ENCODE results near the gene MMP20. TPM values are rescaled to one million over a fixed set of nuclear protein-coding genes. Genes with fewer than 3 reads are reported as not detected.

MMP20 gene
- total RNA-seq, 1 experiment from 2014 or later, result not detected

DNA sequence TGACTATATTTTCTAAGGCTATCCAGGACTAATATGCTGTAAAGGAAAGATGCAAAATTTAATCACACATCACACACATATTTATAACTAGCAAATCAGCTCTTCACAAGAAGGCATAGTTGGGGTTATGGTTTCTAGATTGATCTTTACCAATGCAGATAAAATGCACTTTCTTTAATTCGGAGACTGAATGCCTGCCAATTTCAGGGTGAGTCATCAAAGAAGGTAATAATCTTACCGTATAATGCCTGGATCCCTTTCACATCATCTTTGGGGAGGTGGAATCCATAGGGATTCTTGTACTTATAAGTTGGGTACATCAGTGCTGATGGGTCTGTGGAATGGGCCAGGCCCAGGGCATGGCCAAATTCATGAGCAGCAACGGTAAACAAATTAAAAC, 16.4 kb downstream of the MMP20 start:
- TF ChIP-seq SIN3A (IDR thresholded peaks at IDR 0.05; ENCODE audit: borderline replicate concordance, insufficient read depth, low read depth, low read length), result no peak
- TF ChIP-seq, protein P1, sequence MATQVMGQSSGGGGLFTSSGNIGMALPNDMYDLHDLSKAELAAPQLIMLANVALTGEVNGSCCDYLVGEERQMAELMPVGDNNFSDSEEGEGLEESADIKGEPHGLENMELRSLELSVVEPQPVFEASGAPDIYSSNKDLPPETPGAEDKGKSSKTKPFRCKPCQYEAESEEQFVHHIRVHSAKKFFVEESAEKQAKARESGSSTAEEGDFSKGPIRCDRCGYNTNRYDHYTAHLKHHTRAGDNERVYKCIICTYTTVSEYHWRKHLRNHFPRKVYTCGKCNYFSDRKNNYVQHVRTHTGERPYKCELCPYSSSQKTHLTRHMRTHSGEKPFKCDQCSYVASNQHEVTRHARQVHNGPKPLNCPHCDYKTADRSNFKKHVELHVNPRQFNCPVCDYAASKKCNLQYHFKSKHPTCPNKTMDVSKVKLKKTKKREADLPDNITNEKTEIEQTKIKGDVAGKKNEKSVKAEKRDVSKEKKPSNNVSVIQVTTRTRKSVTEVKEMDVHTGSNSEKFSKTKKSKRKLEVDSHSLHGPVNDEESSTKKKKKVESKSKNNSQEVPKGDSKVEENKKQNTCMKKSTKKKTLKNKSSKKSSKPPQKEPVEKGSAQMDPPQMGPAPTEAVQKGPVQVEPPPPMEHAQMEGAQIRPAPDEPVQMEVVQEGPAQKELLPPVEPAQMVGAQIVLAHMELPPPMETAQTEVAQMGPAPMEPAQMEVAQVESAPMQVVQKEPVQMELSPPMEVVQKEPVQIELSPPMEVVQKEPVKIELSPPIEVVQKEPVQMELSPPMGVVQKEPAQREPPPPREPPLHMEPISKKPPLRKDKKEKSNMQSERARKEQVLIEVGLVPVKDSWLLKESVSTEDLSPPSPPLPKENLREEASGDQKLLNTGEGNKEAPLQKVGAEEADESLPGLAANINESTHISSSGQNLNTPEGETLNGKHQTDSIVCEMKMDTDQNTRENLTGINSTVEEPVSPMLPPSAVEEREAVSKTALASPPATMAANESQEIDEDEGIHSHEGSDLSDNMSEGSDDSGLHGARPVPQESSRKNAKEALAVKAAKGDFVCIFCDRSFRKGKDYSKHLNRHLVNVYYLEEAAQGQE (IDR thresholded peaks at IDR 0.05; ENCODE audit: insufficient read depth in 1 of 2, low read depth in 2 of 2, low read length in 1 of 2), result no peak
- no peak for TF ChIP-seq POLR2AphosphoS5 (IDR thresholded peaks at IDR 0.05; ENCODE audit: low read depth, low read length)
- TF ChIP-seq TCF7L2 (IDR thresholded peaks at IDR 0.05; ENCODE audit: low read depth, low read length), result 0 out of 2 replicates have a peak, but pooled peaks have one; percentile 20
- no peak overlapping the region for H3K4me3 ChIP-seq (ENCODE audit: low read depth in 2 of 2, low read length in 2 of 2)
- in situ Hi-C loops (cut with HindIII; ENCODE audit: low pct_unique_long_range_greater_than_20kb, low sequenced_read_pairs) (no loop called here), intact Hi-C loops (cut with micrococcal nuclease; ENCODE audit: unreplicated experiment) (no loop called here)
- POLR2A ChIA-PET, result no interaction called here
- H3K27ac ChIP-seq (ENCODE audit: low read length), result peak overlapping the region; percentile 93
- DNase-seq (ENCODE audit: low read depth, low spot score) (no peak), ATAC-seq (no peak)
- H3K27me3 ChIP-seq (ENCODE audit: control insufficient read depth, insufficient read depth, low read length), result no peaks in the 10 kb centered on the region
- BruUV-seq (replicated peaks), result no TSS peak
- CTCF ChIA-PET, result no interaction called here
- H3K36me3 ChIP-seq (ENCODE audit: control insufficient read depth, insufficient read depth, low read length), result no peaks in the 10 kb centered on the region
- no peaks in the 10 kb centered on the region; the same call in 1 of the 2 replicates for H3K9me3 ChIP-seq (ENCODE audit: control insufficient read depth, insufficient read depth, low read depth, low read length)
- H3K4me1 ChIP-seq (ENCODE audit: control insufficient read depth, insufficient read depth, low read length), result peaks cover 21% of the 10 kb centered on the region

DNA sequence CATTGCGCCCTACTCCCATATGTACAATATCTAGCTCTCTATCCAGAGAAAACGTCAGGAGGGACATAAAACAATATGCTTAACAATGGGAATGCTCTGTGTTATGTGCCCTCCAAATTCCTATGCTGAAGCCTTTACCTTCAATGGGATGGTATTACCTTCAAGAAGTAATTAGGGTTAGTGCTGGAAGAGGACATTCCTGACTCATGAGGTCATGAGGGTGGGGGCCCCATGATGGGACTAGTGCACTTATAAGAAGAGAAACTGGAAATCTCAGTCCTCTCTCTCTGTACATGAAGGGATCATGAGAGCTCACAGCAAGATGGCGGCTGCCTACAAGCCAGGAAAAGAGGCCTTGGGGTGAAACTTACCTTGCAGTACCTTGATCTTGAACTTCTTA, 20.3 kb downstream of the MMP20 start:
- BruUV-seq (replicated peaks), result no TSS peak
- intact Hi-C loops (cut with micrococcal nuclease; ENCODE audit: unreplicated experiment) (no loop called here), in situ Hi-C loops (cut with HindIII; ENCODE audit: low pct_unique_long_range_greater_than_20kb, low sequenced_read_pairs) (no loop called here)
- peak overlapping the region; percentile 93 for H3K27ac ChIP-seq (ENCODE audit: low read length)
- no peaks in the 10 kb centered on the region for H3K27me3 ChIP-seq (ENCODE audit: control insufficient read depth, insufficient read depth, low read length)
- H3K9me3 ChIP-seq (ENCODE audit: control insufficient read depth, insufficient read depth, low read depth, low read length), result no peaks in the 10 kb centered on the region; the same call in 1 of the 2 replicates
- no peak for ATAC-seq
- H3K4me1 ChIP-seq (ENCODE audit: control insufficient read depth, insufficient read depth, low read length), result peaks cover 41% of the 10 kb centered on the region
- DNase-seq (ENCODE audit: low read depth, low spot score), result no peak
- ChIA-PET CTCF (no interaction called here), POLR2A (no interaction called here)
- TF ChIP-seq POLR2AphosphoS5 (IDR thresholded peaks at IDR 0.05; ENCODE audit: low read depth, low read length), result no peak
- TF ChIP-seq, protein P1 (IDR thresholded peaks at IDR 0.05; ENCODE audit: insufficient read depth in 1 of 2, low read depth in 2 of 2, low read length in 1 of 2), result no peak
- TF ChIP-seq TCF7L2 (IDR thresholded peaks at IDR 0.05; ENCODE audit: low read depth, low read length), result no peak
- TF ChIP-seq, protein P2, sequence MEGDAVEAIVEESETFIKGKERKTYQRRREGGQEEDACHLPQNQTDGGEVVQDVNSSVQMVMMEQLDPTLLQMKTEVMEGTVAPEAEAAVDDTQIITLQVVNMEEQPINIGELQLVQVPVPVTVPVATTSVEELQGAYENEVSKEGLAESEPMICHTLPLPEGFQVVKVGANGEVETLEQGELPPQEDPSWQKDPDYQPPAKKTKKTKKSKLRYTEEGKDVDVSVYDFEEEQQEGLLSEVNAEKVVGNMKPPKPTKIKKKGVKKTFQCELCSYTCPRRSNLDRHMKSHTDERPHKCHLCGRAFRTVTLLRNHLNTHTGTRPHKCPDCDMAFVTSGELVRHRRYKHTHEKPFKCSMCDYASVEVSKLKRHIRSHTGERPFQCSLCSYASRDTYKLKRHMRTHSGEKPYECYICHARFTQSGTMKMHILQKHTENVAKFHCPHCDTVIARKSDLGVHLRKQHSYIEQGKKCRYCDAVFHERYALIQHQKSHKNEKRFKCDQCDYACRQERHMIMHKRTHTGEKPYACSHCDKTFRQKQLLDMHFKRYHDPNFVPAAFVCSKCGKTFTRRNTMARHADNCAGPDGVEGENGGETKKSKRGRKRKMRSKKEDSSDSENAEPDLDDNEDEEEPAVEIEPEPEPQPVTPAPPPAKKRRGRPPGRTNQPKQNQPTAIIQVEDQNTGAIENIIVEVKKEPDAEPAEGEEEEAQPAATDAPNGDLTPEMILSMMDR (IDR thresholded peaks at IDR 0.05), result no peak
- TF ChIP-seq SIN3A (IDR thresholded peaks at IDR 0.05; ENCODE audit: borderline replicate concordance, insufficient read depth, low read depth, low read length), result no peak
- no peak overlapping the region for H3K4me3 ChIP-seq (ENCODE audit: low read depth in 2 of 2, low read length in 2 of 2)
- no peaks in the 10 kb centered on the region for H3K36me3 ChIP-seq (ENCODE audit: control insufficient read depth, insufficient read depth, low read length)
